A549 (cell line): ENCODE data around the gene CBFA2T2.

Experiments
- CEBPB ChIP-seq, 2 experiments: fragments of >200 bp in 1 of 2; sonication (Bioruptor Twin) in 1 of 2; formaldehyde crosslinking in 1 of 2; IDR thresholded peaks; 2 replicates each; pipeline ENCODE4 v1.6.1; 2012 to 2016
- FOSB ChIP-seq: fragments of 250-450 bp; sonication (Bioruptor Pico); IDR thresholded peaks from 2 replicates; pipeline ENCODE4 v1.5.0; 2020; ENCODE audit warnings: mild to moderate bottlenecking, moderate library complexity
- MAX ChIP-seq: IDR thresholded peaks from 2 replicates; pipeline ENCODE4 v1.6.1; 2012
- POLR2A ChIP-seq: IDR thresholded peaks from 2 replicates; pipeline ENCODE4 v1.6.1; 2012; ENCODE audit warnings: mild to moderate bottlenecking, low read length
- TF ChIP-seq, protein P1 (sequence below): fragments of >200 bp; sonication (Bioruptor Twin); formaldehyde crosslinking; IDR thresholded peaks from 3 replicates; pipeline ENCODE4 v1.5.1; 2016

DNA sequence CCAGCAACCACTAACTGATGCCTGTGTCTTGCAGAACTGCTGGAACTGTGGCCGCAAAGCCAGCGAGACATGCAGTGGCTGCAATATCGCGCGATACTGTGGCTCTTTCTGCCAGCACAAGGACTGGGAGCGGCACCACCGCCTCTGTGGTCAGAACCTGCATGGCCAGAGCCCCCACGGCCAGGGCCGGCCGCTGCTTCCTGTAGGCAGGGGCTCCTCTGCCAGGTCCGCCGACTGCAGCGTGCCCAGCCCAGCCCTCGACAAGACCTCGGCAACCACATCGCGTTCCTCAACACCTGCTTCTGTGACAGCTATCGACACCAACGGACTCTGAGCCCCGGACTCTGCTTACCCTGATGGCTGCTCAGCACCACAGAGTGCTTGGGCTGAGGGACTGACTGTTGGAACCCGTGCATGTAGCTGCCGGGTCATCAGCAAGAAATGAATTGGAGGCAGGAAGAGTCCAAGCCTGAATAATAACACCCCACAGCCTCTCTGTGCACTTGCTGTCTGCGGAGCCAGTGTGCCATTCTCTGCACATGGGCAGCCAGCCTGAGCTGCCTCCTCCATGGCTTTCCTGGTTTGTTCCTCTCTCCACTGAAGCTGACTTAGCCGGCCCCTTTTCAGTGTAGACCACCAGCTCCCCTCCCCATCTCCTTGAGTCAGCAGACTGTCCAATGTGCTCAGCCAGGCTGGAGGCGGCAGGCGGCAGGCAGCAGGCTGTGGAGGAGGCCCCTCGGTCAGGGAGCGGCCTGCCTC lies 154.6 kb downstream of the CBFA2T2 start:
- TF ChIP-seq MAX (no peak), FOSB (CRISPR knock-in tag) (no peak), POLR2A (no peak), CEBPB (IDR thresholded peaks at IDR 0.05) (no peak)
- TF ChIP-seq, protein P1, sequence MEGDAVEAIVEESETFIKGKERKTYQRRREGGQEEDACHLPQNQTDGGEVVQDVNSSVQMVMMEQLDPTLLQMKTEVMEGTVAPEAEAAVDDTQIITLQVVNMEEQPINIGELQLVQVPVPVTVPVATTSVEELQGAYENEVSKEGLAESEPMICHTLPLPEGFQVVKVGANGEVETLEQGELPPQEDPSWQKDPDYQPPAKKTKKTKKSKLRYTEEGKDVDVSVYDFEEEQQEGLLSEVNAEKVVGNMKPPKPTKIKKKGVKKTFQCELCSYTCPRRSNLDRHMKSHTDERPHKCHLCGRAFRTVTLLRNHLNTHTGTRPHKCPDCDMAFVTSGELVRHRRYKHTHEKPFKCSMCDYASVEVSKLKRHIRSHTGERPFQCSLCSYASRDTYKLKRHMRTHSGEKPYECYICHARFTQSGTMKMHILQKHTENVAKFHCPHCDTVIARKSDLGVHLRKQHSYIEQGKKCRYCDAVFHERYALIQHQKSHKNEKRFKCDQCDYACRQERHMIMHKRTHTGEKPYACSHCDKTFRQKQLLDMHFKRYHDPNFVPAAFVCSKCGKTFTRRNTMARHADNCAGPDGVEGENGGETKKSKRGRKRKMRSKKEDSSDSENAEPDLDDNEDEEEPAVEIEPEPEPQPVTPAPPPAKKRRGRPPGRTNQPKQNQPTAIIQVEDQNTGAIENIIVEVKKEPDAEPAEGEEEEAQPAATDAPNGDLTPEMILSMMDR, result no peak
